Esophagus squamous epithelium (tissue), 4 donors: ENCODE data around the gene DOCK1.

Source experiments
- POLR2A ChIP-seq, 4 donors: fragments of 450-650 bp; IDR thresholded peaks; one replicate each; pipeline ENCODE4 v1.6.1; 2017; ENCODE audit warnings: antibody characterized with exemption in 4 of 4, mild to moderate bottlenecking in 4 of 4, moderate library complexity in 3 of 4
- TF ChIP-seq, protein P1 (sequence below), 6 experiments: fragments of 450-650 bp in 4 of 6; fragments of 200-600 bp in 2 of 6; sonication (generic) in 2 of 6; IDR thresholded peaks; one replicate each; pipeline ENCODE4 v1.5.1; 2016 to 2019; ENCODE audit warnings: antibody characterized with exemption in 6 of 6, mild to moderate bottlenecking in 4 of 6, moderate library complexity in 4 of 6

DNA sequence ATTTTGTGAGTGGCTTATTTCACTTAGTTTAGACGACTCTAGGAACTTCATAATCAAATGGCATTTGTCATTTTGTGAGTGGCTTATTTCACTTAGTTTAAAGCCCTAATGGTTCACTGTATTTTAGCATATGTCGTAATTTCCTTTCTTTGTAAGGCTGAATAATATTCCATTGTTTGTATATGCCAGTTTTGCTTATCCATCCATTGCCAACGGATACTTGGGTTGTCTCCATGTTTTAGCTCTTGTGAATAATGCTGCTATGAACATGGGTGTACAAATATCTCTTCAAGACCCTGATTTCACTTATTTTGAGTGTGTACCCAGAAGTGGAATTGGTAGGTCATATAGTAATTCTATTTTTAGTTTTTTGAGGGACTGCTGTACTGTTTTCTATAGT lies 31.8 kb downstream of the DOCK1 start:
- TF ChIP-seq POLR2A (IDR thresholded peaks at IDR 0.05): no peak
- TF ChIP-seq, protein P1, sequence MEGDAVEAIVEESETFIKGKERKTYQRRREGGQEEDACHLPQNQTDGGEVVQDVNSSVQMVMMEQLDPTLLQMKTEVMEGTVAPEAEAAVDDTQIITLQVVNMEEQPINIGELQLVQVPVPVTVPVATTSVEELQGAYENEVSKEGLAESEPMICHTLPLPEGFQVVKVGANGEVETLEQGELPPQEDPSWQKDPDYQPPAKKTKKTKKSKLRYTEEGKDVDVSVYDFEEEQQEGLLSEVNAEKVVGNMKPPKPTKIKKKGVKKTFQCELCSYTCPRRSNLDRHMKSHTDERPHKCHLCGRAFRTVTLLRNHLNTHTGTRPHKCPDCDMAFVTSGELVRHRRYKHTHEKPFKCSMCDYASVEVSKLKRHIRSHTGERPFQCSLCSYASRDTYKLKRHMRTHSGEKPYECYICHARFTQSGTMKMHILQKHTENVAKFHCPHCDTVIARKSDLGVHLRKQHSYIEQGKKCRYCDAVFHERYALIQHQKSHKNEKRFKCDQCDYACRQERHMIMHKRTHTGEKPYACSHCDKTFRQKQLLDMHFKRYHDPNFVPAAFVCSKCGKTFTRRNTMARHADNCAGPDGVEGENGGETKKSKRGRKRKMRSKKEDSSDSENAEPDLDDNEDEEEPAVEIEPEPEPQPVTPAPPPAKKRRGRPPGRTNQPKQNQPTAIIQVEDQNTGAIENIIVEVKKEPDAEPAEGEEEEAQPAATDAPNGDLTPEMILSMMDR (IDR thresholded peaks at IDR 0.05): no peak
